HG03025 (cell line): ENCODE measurements around the gene PTPN7.

ENCODE experiments used
- ATAC-seq: cut with Tn5 transposase; IDR thresholded peaks from one replicate; pipeline ENCODE4 v1.9.1; 2021; ENCODE audit warnings: mild to moderate bottlenecking, moderate library complexity; ENCODE audit not compliant: unreplicated experiment, low FRiP score

The PTPN7 gene

GRCh38 chr1:202133496-202133895 lies 26.9 kb downstream of the PTPN7 start:
- ATAC-seq, result no peak

GRCh38 chr1:202133001-202133400 lies 27.4 kb downstream of the PTPN7 start:
- no peak for ATAC-seq

- ATAC-seq, result no peak
Observed at GRCh38 chr1:202131956-202132821, 28.2 kb downstream of the PTPN7 start.

GRCh38 chr1:202130816-202131522 lies 29.4 kb downstream of the PTPN7 start:
- ATAC-seq, result no peak

- no peak for ATAC-seq
Observed at GRCh38 chr1:202130297-202130721, 30.1 kb downstream of the PTPN7 start.

GRCh38 chr1:202129453-202130296 lies 30.7 kb downstream of the PTPN7 start:
- ATAC-seq, result no peak

GRCh38 chr1:202127836-202128622 lies 32.4 kb downstream of the PTPN7 start:
- ATAC-seq, result no peak

- ATAC-seq, result no peak
Observed at GRCh38 chr1:202127061-202127460, 33.3 kb downstream of the PTPN7 start.

- ATAC-seq, result no peak
Observed at GRCh38 chr1:202126426-202126825, 34.0 kb downstream of the PTPN7 start.

- no peak for ATAC-seq
Observed at GRCh38 chr1:202125611-202126010, 34.8 kb downstream of the PTPN7 start.

GRCh38 chr1:202124142-202124541 lies 36.3 kb downstream of the PTPN7 start:
- no peak for ATAC-seq

GRCh38 chr1:202123336-202123813 lies 37.0 kb downstream of the PTPN7 start:
- no peak for ATAC-seq

GRCh38 chr1:202122639-202123335 lies 37.6 kb downstream of the PTPN7 start, which contains the start of gene GPR37L1:
TSS of gene GPR37L1 (plus strand) at chr1:202122917. CDS start at chr1:202122964, 47 bp downstream.
- no peak for ATAC-seq

GRCh38 chr1:202121006-202121405 lies 39.4 kb downstream of the PTPN7 start:
- no peak for ATAC-seq

- no peak for ATAC-seq
Observed at GRCh38 chr1:202117898-202118371, 42.5 kb downstream of the PTPN7 start.

GRCh38 chr1:202116287-202116686 lies 44.1 kb downstream of the PTPN7 start:
- no peak for ATAC-seq

- no peak for ATAC-seq
Observed at GRCh38 chr1:202113690-202114300, 46.6 kb downstream of the PTPN7 start.

GRCh38 chr1:202112859-202113689 lies 47.3 kb downstream of the PTPN7 start:
- no peak for ATAC-seq
